ENCODE results near the gene DNAJC25.

Gene DNAJC25

DNA sequence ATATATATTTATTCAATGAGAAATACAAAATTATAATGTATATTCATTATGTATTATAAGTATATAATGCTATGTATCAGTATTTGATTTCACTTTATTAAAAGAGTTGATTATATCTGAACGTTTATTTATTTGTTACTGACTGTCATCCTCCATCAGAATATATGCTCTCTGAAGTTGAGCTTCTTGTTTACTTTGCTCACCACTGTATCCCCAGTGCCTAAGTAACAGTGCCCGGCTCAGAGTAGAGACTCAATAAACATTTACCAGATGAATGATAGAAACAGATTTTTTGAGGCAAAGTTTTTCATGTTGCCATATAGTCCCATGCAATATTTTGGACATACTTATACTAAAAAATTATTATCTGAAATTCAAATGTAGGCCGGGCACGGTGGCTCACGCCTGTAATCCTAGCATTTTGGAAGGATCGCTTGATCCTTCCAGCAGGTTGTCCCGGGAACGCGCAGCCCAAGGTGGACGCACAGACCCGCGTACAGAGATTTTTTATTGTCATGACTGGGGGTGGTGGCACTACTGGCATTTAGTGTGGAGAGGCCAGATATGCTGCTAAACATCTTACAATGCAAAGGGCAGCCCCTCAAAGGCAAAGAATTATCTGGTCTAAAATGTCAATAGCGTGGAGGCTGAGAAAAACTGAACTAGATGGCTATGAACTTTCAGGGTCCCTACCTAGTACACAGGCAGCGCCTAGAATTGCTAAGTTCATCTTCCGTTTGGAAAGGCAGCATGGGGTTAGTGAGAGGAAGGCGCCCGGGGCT is 761 bp upstream of the DNAJC25 start:
- no peak for DNase-seq (ENCODE audit: low read depth)
- peak overlapping the region; percentile 89 for H3K4me3 ChIP-seq (ENCODE audit: low read depth, low read length)
- TF ChIP-seq MAX (IDR thresholded peaks at IDR 0.05; ENCODE audit: low read depth, low read length) (no peak), MYC (IDR thresholded peaks at IDR 0.05; ENCODE audit: low read depth, low read length) (no peak), POLR2A (IDR thresholded peaks at IDR 0.05; ENCODE audit: extremely low read depth, insufficient read length) (no peak)
- TF ChIP-seq, protein P1, sequence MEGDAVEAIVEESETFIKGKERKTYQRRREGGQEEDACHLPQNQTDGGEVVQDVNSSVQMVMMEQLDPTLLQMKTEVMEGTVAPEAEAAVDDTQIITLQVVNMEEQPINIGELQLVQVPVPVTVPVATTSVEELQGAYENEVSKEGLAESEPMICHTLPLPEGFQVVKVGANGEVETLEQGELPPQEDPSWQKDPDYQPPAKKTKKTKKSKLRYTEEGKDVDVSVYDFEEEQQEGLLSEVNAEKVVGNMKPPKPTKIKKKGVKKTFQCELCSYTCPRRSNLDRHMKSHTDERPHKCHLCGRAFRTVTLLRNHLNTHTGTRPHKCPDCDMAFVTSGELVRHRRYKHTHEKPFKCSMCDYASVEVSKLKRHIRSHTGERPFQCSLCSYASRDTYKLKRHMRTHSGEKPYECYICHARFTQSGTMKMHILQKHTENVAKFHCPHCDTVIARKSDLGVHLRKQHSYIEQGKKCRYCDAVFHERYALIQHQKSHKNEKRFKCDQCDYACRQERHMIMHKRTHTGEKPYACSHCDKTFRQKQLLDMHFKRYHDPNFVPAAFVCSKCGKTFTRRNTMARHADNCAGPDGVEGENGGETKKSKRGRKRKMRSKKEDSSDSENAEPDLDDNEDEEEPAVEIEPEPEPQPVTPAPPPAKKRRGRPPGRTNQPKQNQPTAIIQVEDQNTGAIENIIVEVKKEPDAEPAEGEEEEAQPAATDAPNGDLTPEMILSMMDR (IDR thresholded peaks at IDR 0.05; ENCODE audit: low read depth, low read length): no peak

GRCh38 chr9:111630964-111631213 is 245 bp upstream of the DNAJC25 start:
- peak overlapping the region; percentile 89 for H3K4me3 ChIP-seq (ENCODE audit: low read depth, low read length)
- DNase-seq (ENCODE audit: low read depth): no peak
- TF ChIP-seq POLR2A (IDR thresholded peaks at IDR 0.05; ENCODE audit: extremely low read depth, insufficient read length) (no peak), MYC (IDR thresholded peaks at IDR 0.05; ENCODE audit: low read depth, low read length) (no peak), MAX (IDR thresholded peaks at IDR 0.05; ENCODE audit: low read depth, low read length) (no peak)
- TF ChIP-seq, protein P1 (IDR thresholded peaks at IDR 0.05; ENCODE audit: low read depth, low read length): no peak

- TF ChIP-seq, protein P1 (IDR thresholded peaks at IDR 0.05; ENCODE audit: low read depth, low read length): no peak
- no peak for TF ChIP-seq POLR2A (IDR thresholded peaks at IDR 0.05; ENCODE audit: extremely low read depth, insufficient read length)
- DNase-seq (ENCODE audit: low read depth): peak; percentile 49
- H3K4me3 ChIP-seq (ENCODE audit: low read depth, low read length): peak overlapping the region; percentile 87
Measured at GRCh38 chr9:111632060-111632459, 926 bp downstream of the DNAJC25 start.

DNA sequence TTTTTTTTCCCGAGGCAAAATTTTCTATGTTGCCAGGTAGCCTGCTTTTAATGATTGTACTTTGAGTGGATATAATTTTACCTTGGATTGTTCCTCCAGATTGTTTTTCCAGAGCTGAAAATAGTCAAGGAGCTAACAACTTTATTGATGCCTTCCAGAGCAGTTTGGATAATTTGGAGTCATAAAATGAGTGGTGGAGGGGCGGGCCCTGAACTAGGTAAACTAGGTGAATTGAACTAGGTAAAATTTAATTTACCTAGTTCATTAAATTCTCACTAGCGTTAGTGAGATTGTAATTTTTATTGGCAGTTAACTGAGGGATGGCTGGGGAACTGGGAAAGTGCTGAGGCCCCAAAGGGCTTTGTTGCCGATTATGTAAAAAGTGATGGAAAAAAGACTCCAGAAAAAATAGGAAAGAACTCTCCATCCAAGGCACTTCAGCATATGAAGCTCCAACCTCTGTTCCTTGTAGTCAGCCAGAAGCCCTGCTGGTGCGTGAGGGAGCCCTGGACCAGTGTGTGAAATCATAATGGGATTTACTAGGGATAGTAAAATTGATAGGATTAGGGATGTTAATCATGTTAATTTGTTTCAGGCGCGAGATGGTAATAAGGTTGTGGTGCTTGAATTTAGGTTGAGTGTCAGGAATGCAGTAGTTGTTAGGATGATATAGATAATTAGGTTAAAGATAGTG is 1.7 kb downstream of the DNAJC25 start:
- TF ChIP-seq MAX (IDR thresholded peaks at IDR 0.05; ENCODE audit: low read depth, low read length) (no peak), POLR2A (IDR thresholded peaks at IDR 0.05; ENCODE audit: extremely low read depth, insufficient read length) (no peak), MYC (IDR thresholded peaks at IDR 0.05; ENCODE audit: low read depth, low read length) (no peak)
- TF ChIP-seq, protein P1 (IDR thresholded peaks at IDR 0.05; ENCODE audit: low read depth, low read length): no peak
- H3K4me3 ChIP-seq (ENCODE audit: low read depth, low read length): peak overlapping the region; percentile 87
- no peak for DNase-seq (ENCODE audit: low read depth)

- DNase-seq (ENCODE audit: low read depth): no peak
- no peak overlapping the region for H3K4me3 ChIP-seq (ENCODE audit: low read depth, low read length)
- TF ChIP-seq, protein P1 (IDR thresholded peaks at IDR 0.05; ENCODE audit: low read depth, low read length): no peak
- TF ChIP-seq MYC (IDR thresholded peaks at IDR 0.05; ENCODE audit: low read depth, low read length) (no peak), POLR2A (IDR thresholded peaks at IDR 0.05; ENCODE audit: extremely low read depth, insufficient read length) (no peak), MAX (IDR thresholded peaks at IDR 0.05; ENCODE audit: low read depth, low read length) (no peak)
Measured at GRCh38 chr9:111633389-111633736, 2.2 kb downstream of the DNAJC25 start.
